ENCODE results near the gene PLEKHA4. TPM values are rescaled to one million over a fixed set of nuclear protein-coding genes. Genes with fewer than 3 reads are reported as not detected.

The PLEKHA4 gene
- 6.2 and 6.3 TPM in 2 replicates for total RNA-seq (ENCODE audit: low replicate concordance)

GRCh38 chr19:48868114-48868886, at the start of gene PLEKHA4:
TSS of gene PLEKHA4 (minus strand) at chr19:48868617. CDS start at chr19:48867620, 997 bp downstream.
- Histone ChIP-seq H2AFZ (replicated peaks) (peak within 1 kb of the TSS; percentile 99), H3K27me3 (no peaks in the 10 kb centered on the region), H3K4me2 (peak within 1 kb of the TSS; percentile 72), H4K20me1 (ENCODE audit: low read depth) (peaks cover 3% of the 10 kb centered on the region), H3K4me1 (peaks cover 23% of the 10 kb centered on the region), H3K27ac (peak within 1 kb of the TSS; percentile 8), H3K9me3 (ENCODE audit: low read depth) (no peaks in the 10 kb centered on the region), H3K4me3 (peak within 1 kb of the TSS; percentile 28), H3K79me2 (ENCODE audit: low read depth) (peaks cover 10% of the 10 kb centered on the region), H3K36me3 (no peaks in the 10 kb centered on the region), H3F3A (ENCODE audit: low read depth) (peaks cover 17% of the 10 kb centered on the region), H3K9ac (peak within 1 kb of the TSS; percentile 35)
- H3K4me1 Mint-ChIP-seq = peaks cover 42% of the 10 kb centered on the region
- H3K27ac Mint-ChIP-seq = peak within 1 kb of the TSS; percentile 89
- peaks cover 13% of the 10 kb centered on the region for H3K36me3 Mint-ChIP-seq
- peak within 1 kb of the TSS; percentile 73 for H3K4me3 Mint-ChIP-seq
- no peaks in the 10 kb centered on the region for H3K9me3 Mint-ChIP-seq
- peaks cover 9% of the 10 kb centered on the region for H3K27me3 Mint-ChIP-seq (ENCODE audit: insufficient read depth, low read depth)
- peak; percentile 33 for DNase-seq (ENCODE audit: low spot score)
- TF ChIP-seq EZH2phosphoT487 (IDR thresholded peaks at IDR 0.05) (no peak), EZH2 (IDR thresholded peaks at IDR 0.05) (no peak), CTCF (IDR thresholded peaks at IDR 0.05) (no peak)

- Histone ChIP-seq H3K4me3 (no peak overlapping the region), H3K9ac (no peak overlapping the region), H3K36me3 (no peaks in the 10 kb centered on the region), H3F3A (ENCODE audit: low read depth) (no peaks in the 10 kb centered on the region), H3K9me3 (ENCODE audit: low read depth) (no peaks in the 10 kb centered on the region), H3K4me1 (no peaks in the 10 kb centered on the region), H3K27ac (no peak overlapping the region), H3K27me3 (no peaks in the 10 kb centered on the region), H3K4me2 (no peak overlapping the region), H2AFZ (replicated peaks) (no peak overlapping the region), H3K79me2 (ENCODE audit: low read depth) (no peaks in the 10 kb centered on the region), H4K20me1 (ENCODE audit: low read depth) (no peaks in the 10 kb centered on the region)
- peaks cover 2% of the 10 kb centered on the region for H3K27me3 Mint-ChIP-seq (ENCODE audit: insufficient read depth, low read depth)
- H3K9me3 Mint-ChIP-seq = no peaks in the 10 kb centered on the region
- H3K4me1 Mint-ChIP-seq = no peaks in the 10 kb centered on the region
- no peak for TF ChIP-seq EZH2phosphoT487 (IDR thresholded peaks at IDR 0.05)
- no peak for TF ChIP-seq CTCF (IDR thresholded peaks at IDR 0.05)
- no peak for TF ChIP-seq EZH2 (IDR thresholded peaks at IDR 0.05)
- no peak overlapping the region for H3K4me3 Mint-ChIP-seq
- peaks cover 24% of the 10 kb centered on the region for H3K36me3 Mint-ChIP-seq
- DNase-seq (ENCODE audit: low spot score) = no peak
- no peak overlapping the region for H3K27ac Mint-ChIP-seq
These were observed 49.7 kb upstream of the PLEKHA4 start for GRCh38 chr19:48918071-48918470.

GRCh38 chr19:48915757-48916156, 47.3 kb upstream of the PLEKHA4 start:
- TF ChIP-seq CTCF (IDR thresholded peaks at IDR 0.05) (no peak), EZH2phosphoT487 (IDR thresholded peaks at IDR 0.05) (no peak), EZH2 (IDR thresholded peaks at IDR 0.05) (no peak)
- no peaks in the 10 kb centered on the region for H3F3A ChIP-seq (ENCODE audit: low read depth)
- H3K36me3 Mint-ChIP-seq = peaks cover 35% of the 10 kb centered on the region

More at GRCh38 chr19:48915757-48916156, 47.3 kb upstream of the PLEKHA4 start:
- Histone ChIP-seq H3K9ac (no peak overlapping the region), H3K36me3 (no peaks in the 10 kb centered on the region), H3K27me3 (no peaks in the 10 kb centered on the region), H3K79me2 (ENCODE audit: low read depth) (no peaks in the 10 kb centered on the region), H3K4me2 (no peak overlapping the region), H3K4me1 (no peaks in the 10 kb centered on the region), H4K20me1 (ENCODE audit: low read depth) (no peaks in the 10 kb centered on the region), H3K9me3 (ENCODE audit: low read depth) (no peaks in the 10 kb centered on the region), H2AFZ (replicated peaks) (no peak overlapping the region), H3K27ac (no peak overlapping the region), H3K4me3 (no peak overlapping the region)
- Mint-ChIP-seq H3K9me3 (no peaks in the 10 kb centered on the region), H3K4me3 (no peak overlapping the region), H3K27me3 (ENCODE audit: insufficient read depth, low read depth) (peaks cover 2% of the 10 kb centered on the region), H3K27ac (no peak overlapping the region), H3K4me1 (no peaks in the 10 kb centered on the region)
- DNase-seq (ENCODE audit: low spot score) = no peak
